T follicular helper cell (primary cell): ENCODE measurements around the gene TMEM82.
"Not testable (repeated sequence)": the region's sequence is repeated elsewhere in the genome, so short reads cannot be mapped to it uniquely, and the experiment has no call there.

ENCODE experiments used
- DNase-seq: peaks from one replicate; pipeline ENCODE4 v3.0.0-alpha.2; 2020; ENCODE audit warnings: low read depth
- total RNA-seq, 2 experiments: gene quantifications; one replicate each; lab custom pipeline; 2026; lab: John Stamatoyannopoulos, UW

TMEM82 gene
- 0.09 to 0.12 reads per million in 2 experiments for total RNA-seq

DNA sequence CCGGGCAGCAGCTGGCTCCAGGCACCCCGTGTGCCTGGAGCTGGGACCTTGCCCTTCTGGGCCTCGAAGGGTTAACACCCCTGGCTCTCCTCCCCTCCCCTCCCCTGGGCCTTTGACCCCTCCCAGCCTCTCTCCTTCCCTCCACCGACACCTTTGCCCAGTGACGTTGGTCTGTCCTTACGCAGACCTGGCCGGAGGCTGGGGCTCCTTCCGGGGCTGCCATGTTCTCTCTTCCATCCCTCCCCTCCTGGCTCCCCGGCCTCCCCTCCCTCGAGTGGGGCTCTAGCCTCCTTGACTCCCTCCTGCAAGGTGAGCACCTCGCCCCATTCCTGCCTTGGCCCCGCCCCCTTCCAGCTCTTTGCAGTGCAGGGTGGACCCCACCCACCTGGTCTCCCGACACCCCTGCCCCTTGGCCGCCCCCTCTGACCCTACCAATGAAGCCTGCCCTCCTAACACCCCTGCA, at the start of gene TMEM82:
Gene TMEM82, plus strand, starts transcription at position 161 of the 463 bp plus-strand sequence. Its CDS starts 61 bp downstream, at position 222.
- DNase-seq = no peak

DNA sequence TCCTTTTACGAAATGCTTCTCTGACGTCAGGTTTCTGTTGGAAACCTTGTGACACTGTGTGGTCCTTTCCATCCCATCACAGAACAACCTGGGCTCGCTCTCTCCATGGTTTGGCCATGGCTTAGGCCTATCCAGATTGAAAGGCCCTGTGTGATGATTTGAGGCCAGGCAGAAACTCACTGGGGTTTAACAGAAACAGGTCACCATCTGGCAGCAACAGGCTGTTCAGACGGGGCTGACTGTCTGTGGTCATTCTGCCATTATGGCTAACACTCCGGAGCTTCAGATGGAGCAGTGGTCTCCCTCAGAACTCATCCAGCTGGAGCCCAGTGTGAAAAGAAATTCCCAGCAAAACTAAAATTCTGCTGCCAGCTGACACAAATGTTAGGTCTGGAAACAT, 48.9 kb upstream of the TMEM82 start:
- no peak for DNase-seq

DNA sequence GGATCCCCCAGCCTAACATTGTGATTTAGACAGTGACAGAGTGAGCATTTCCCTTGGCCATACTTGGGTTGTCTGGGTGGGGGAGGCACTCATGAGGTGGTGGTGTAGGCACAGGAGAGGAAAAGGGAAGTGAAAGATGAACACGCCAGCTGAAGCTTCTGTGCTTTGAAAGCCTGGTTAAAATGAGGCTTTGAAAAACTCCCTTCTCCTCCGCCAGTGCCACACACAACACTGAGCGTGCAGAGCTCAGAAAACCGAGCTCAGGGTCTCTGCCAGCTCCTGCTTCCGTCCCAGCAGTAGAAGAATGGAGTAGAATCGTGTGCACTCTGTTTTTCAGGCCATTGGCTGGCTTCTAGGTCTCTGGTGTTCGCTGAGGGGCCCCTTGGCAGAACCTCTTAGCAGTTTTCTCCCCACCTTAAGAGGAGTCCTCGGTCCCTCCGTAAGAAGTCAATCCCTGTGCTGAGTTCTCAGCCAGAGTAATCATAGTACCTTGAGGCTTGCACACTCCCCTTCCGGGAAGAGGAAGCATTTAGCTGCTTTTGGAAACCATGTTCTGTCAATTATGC, 45.3 kb upstream of the TMEM82 start:
- no peak for DNase-seq

DNA sequence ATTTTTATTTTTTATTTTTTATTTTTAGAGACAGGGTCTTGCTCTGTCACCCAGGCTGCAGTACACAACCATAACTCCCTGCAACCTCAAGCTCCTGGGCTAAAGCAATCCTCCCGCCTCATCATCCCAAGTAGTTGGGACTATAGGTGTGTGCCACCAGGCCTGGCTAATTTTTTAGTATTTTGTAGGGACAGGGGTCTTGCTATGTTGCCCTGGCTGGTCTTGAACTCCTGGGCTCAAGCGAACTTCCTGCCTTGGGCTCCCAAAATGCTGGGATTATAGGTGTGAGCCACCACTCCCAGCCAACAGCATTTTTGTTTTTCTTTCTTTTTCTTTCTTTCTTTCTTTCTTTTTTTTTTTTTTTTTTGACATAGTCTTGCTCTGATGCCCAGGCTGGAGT, 44.1 kb upstream of the TMEM82 start:
- DNase-seq = no peak

DNA sequence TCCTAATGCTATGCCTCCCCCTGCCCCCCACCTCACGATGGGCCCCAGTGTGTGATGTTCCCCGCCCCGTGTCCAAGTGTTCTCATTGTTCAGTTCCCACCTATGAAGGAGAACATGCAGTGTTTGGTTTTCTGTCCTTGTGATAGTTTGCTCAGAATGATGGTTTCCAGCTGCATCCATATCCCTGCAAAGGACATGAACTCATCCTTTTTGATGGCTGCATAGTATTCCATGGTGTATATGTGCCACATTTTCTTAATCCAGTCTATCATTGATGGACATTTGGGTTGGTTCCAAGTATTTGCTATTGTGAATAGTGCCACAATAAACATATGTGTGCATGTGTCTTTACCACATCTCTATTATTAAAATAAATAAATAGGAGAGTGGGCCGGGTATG, 43.0 kb upstream of the TMEM82 start:
- DNase-seq = not testable (repeated sequence)

DNA sequence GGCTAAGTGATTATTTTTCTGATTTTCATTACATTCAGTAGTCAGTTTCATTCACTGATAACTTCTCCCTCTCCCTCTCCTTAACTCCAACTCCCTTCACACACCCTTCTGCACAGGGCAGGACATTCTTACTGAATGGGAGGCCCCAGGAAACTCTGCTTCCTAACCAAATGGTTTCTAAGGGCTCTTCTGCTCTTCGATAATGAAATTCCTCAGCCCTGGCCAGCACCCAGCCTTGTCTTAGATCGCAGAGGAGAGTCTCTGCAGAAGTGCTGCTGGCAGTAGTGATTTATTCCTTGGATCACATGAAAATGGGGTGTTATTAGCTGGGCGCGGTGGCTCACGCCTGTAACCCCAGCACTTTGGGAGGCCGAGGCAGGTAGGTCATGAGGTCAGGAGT, 41.8 kb upstream of the TMEM82 start:
- DNase-seq = no peak

DNA sequence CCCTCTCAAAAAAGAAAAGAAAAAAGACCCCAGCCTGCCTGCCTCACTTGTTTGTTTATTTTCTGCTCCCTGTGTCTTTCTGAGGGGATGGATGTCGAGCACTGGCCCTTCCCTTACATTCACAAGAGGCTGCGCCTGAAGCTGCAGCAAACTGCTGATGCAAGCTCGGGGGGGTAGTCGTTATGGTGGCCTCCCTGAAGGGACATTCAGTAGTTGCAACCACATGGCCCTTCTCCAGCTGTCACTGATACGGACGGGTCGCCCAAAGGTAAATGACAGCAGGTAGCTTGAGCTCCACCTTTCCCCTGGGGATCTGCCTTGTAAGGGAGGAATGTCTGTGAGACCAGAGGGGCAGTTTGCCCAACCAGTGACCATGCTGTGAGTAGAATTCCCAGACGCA, 40.5 kb upstream of the TMEM82 start:
- no peak for DNase-seq

DNA sequence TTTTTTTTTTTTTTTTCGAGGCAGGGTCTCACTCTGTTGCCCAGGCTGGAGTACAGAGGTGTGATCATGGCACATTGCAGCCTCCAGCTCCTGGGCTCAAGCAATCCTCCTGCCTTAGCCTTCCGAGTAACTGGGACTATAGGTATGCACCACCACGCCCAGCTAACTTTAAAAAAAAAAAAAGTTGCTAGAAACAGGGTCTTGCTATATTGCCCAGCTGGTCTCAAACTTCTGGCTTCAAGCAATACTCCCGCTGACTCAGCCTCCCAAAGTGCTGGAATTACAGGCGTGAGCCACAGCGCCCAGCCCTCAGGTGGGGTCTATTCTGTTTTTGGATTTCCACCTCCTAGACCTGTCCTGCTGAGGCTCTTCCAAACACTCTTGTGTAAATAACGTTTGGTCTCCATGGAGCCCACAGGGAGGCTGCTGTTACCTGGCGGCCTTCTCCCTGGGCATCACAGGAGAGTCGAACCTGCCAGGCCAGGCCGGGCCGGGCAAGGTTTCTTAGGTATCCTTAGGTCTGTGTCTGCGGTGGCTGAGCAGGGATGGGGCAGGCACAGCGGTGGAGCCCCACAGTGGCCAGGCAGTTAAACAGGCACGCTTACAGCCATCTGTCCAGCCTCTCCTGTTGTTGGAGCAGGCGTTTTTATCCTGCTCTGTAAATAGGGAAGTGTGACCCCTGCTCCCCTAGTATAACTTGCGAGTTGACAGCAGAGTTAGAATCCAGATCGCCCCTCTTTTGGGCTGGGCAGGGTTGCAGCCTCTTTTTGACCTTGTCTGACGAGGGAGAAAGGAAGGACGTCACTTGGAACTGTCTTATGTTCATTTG, 39.4 kb upstream of the TMEM82 start:
- DNase-seq = no peak

DNA sequence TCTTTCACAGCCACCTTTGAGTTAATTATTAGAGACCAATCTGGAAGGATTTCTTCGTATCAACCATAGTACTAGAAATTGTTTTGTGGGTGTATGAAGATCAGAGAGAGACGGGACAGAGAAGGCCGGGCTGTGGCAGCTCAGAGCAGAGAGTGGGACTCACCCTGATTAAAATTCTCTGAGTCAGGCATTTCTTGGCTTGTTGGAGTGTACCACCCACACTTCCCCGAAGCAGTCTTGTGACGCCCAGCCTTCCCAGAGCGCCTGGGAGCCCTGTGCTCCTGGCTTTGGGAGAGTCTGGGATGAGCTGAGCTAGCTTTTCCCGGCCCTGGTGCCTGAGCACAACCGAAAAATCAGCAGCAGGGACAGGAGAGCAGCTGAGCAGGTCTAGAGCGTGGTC, 38.7 kb upstream of the TMEM82 start:
- DNase-seq = no peak

DNA sequence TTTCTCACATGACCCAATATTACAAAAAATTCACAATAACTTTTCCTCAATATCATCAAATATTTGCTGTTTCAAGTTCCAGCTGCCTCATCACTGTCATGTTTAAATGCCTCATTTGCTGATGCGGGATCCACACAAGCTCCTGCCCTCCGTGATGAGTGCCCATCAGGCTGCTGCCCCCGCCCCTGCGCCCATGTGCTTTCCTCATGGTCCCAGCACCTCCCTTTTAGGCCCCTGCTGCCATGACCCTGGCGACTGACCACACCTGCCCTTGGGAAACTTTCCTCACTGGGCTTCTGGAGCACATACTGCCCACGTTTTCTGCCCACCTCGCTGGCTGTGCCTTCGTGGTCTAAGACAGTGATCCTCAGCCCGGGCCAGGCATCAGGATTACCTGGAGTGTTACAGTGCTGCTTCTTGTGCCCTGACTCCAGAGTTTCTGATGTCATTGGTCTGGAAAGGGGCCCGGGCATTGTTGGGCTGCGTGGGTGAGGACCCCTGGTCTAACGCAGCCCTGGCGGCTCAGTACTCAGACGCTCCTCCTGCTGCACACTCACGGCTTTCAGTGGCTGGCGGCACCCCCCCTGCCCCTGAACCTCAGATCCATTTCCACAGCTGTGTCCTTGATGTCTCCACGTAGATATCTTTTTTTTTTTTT, 37.6 kb upstream of the TMEM82 start:
- no peak for DNase-seq

DNA sequence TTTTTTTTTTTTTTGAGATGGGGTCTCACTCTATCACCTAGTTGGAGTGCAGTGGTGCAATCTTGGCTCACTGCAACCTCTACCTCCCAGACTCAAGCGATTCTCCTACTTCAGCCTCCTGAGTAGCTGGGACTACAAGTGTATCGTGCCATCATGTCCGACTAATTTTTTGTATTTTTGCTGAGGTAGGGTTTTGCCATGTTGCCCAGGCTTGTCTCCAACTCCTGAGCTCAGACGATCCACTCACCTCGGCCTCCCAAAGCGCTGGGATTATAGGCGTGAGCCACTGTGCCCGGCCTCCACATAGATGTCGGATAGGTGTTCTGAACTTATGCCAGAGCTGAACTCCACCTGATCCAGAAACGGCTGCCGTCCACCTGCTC, 37.1 kb upstream of the TMEM82 start:
- DNase-seq = no peak

DNA sequence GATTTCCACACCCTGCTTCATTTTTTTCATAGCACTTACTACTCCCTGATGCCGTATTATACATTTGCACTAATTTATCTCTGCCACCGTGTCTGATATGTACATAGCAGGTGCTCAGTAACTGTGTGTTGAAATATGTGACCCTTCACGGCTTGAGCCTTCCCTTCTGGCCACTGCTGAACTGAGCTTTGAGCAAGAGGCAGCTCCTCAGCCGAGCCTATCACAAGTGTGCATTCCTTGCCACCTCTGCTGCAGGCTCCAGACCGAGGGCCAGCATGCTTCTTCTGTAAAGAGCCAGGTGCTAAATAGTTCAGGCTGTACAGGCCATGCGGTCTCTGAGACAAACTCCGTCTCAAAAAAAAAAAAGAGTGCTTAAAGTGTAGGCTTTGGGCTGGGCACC, 35.5 kb upstream of the TMEM82 start:
- no peak for DNase-seq

DNA sequence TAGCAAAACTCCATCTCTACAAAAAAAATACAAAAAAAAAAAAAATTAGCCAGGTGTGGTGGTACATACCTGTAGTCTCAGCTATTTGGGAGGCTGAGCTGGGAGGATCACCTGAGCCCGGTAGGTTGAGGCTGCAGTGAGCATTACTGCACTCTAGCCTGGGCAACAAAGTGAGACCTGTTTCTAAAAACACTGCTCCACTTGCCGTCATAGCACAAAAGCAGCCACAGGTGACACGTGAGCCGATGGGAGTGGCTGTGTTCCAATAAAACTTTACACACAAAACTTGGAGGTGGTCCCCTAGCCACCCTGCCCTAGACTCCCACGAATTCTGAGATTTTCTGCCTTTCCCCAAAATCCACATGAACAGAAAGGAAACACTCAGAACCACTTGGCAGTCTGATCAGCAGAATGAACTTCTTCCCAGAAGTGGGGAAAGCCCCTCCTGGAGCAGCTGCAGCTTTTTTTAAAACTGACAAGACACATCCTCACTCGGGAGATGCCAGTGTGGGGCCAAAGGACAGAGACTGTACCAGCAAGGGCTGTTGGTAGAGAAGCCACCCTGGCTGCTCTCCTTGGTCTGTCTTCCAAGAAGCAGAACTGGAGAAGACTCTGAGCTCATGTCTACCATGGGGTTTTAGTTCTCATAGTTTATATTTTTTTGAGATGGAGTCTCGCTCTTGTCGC, 34.9 kb upstream of the TMEM82 start:
- no peak for DNase-seq

DNA sequence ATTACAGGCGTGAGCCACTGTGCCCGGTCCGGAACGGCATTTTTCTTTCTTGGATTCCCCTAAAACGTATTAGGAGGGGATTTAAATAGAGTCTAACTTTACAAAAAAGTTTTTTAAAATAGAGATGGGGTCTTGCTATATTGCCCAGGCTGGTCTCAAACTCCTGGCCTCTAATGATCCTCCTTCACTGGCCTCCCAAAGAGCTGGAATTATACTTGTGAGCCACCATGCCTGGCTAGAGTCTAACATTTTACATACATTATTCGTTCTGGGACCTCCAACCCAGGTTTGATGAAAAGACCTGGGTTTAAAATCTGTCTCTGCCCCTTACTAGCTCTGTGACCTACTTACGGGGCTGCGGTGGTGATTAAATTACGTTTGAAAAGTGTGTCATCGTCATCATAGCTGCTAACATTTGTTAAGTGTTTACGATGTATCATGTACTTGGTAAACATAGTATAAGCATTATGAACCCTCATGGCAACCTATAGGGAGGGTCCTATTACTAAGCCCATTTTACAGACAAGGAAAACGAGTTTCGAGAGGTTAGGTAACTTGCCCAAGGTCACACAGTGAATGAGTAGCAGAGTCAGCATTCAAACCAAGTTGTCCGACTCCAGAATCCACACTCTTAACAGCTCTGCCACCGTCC, 33.7 kb upstream of the TMEM82 start:
- DNase-seq = no peak

DNA sequence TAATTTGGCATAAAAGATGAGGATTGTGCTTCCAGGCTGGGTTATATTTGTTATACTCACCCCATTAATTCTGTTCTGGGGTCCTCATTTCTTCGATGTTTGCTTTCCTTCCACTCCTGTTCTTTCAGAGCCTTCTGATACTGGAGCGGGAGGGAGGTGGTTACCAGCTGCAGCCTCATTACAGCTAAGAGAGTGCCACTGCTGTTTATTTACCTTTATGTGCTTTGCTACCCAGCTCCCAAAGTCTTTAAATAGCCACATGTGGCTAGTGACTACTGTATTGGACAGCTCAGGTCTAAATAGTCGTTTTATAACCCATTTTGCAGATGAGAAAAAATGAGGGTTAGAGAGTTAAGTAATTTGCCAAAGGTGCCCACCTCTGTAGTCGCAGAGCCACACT, 33.1 kb upstream of the TMEM82 start:
- DNase-seq = no peak

DNA sequence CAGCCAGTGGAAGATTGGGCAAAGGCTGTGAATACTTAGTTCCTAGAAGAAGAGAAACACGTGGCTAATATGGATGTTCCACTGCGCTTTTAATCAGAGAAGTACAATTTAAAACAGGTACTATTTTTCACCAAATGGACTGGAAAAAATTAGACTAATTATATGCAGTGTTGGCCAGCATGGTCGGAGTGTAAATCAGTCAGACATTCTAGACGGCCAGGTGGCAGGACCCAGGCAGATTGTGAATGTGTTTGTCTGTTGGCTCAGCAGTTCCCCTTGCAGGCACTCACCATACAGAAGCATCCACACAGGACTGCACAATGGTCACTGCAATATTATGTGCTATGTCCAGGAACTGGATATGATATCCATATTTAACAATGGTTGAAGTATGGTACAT, 30.1 kb upstream of the TMEM82 start:
- DNase-seq = no peak

DNA sequence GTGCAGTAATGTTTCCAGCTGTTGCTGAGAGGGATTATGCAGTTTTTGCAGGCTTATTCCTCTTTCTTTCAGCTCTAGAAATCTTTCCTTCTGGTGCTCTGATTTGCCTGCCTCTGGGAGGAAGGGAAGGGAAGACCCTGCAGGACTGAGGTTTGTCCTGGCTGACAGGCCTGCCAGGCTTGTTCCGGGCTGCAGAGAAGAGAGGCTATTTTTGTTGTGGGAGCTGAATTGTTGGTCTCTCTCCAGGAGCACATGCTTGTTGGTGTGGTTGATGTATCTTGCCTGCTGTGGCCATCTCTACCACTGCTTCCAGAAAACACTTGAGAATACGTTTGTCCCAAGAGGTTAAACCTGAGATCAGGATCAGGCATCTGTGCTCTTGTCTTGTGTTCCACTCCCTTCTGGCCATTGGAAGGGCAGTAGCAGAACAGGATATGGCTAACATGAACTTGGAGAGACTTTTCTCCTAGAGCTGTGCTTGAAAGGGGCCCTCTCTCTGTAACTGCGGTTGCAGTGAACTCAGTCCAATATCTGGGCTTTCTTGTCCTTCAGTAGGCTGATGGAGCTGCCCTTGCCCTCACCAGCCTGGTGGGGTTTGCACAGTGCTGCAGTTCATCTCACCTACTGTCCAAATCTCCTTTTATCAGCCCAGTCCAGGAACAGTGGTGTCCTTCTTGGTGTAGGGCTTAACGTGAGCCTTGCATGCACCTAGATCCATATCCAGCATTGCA, 27.7 kb upstream of the TMEM82 start:
- no peak for DNase-seq

DNA sequence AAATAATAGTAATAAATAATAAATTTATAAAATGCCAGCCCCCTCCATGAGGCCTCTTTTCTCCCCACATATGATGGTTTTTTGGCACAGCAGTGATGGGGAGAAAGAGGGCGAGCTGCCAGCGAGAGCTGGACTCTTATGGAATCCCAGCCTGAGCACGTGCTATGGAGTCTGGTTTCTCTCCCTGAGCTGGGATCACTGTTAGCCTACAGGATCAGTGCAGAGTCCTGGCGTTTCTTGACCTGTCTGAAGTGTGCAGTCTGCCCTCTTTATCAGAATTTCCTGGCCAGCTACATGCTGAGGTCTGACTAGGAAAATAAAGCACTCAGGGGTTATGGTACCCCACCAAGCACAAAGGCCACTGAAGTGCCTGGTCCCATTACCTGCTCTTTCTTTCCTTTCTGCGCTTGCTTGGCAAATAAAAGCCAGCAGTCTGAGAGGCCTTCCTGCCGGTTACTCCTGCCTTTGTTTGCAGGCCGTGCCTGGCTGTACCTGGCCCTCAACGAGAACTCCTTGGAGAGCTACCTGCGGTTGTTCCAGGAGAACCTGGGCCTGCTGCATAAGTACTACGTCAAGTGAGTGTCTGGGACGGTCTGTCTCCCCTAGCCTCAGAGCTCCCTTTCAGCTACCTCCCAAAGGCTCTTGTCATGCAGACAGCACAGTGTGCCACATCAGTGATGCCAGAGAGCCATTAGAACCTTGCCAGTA, 24.7 kb upstream of the TMEM82 start:
- DNase-seq = no peak

DNA sequence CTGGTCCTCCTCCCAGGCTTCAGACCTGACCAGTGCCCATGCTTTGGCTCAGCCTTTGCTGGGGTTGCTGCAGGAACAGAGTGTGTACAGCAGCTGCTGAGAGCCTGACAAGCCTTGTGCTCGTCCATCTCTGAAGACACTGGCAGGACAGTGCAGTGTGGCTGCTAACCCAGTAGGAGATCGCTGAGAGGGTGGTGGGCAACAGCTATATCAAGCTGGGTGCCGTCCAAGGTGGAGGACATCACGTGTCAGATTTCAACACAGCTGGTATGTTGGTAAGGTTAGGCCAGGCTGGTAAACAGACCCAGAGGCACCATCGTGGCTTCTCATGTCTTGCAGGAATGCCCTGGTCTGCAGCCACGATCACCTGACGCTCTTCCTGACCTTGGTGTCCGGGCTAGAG, 24.1 kb upstream of the TMEM82 start:
- no peak for DNase-seq

DNA sequence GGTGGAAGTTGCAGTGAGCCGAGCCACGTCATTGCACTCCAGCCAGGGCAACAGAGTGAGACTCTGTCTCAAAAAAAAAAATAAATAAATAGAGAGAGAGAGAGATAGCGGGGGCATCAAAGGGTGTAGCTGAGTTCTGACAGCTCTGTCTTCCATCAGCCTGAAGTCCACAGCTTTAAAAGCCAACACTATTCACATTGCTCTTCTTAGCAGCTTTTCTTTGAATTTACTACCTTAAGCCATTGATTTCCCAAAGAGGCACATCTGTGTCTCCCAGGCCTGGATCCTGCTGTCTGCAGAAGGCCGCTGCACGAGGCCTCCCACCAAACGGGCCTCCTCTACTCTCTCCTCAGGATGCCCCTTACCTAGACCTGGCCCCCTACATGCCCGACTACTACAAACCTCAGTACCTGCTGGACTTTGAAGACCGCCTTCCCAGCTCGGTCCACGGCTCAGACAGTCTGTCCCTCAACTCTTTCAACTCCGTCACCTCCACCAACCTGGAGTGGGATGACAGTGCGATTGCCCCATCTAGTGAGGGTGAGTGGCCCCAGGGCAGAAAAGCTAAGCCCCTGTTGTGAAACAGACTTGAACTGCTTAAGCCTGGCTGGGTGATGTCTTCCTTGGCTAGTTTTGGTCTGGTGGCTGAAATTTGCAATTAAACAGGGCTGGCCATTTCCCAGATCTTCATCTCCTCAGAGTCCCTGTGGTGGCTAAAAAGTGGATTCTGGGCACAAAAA, 22.7 kb upstream of the TMEM82 start:
- DNase-seq = no peak
